GM19240 (cell line): ENCODE data around the gene HHATL.
A peak's percentile ranks its signal among the peaks of the same experiment; 100 is the strongest.

Experiments used
- DNase-seq: peaks from one replicate; pipeline ENCODE4 v3.0.0; 2011; ENCODE audit warnings: low spot score; ENCODE audit not compliant: insufficient read length

Gene HHATL

GRCh38 chr3:42712688-42713372, 10.2 kb upstream of the HHATL start:
- DNase-seq: no peak

- no peak for DNase-seq
Observed at GRCh38 chr3:42712344-42712648, 9.7 kb upstream of the HHATL start.

- no peak for DNase-seq
Observed at GRCh38 chr3:42711491-42712343, 9.1 kb upstream of the HHATL start.

- no peak for DNase-seq
Observed at GRCh38 chr3:42710323-42711021, 7.9 kb upstream of the HHATL start.

- DNase-seq: no peak
Observed at GRCh38 chr3:42709621-42710020, 7.0 kb upstream of the HHATL start.

- DNase-seq: no peak
Observed at GRCh38 chr3:42708611-42709151, 6.1 kb upstream of the HHATL start.

- DNase-seq: no peak
Observed at GRCh38 chr3:42707620-42708355, 5.2 kb upstream of the HHATL start.

- DNase-seq: no peak
Observed at GRCh38 chr3:42706721-42707619, 4.4 kb upstream of the HHATL start.

GRCh38 chr3:42705962-42706585, 3.5 kb upstream of the HHATL start:
- DNase-seq: no peak

GRCh38 chr3:42705058-42705767, 2.6 kb upstream of the HHATL start:
- no peak for DNase-seq

GRCh38 chr3:42704136-42704841, 1.7 kb upstream of the HHATL start:
- no peak for DNase-seq

- no peak for DNase-seq
Observed at GRCh38 chr3:42703695-42704025, 1.1 kb upstream of the HHATL start.

GRCh38 chr3:42702982-42703694, 540 bp upstream of the HHATL start:
- DNase-seq: no peak

GRCh38 chr3:42701371-42702065, 1.1 kb downstream of the HHATL start:
- DNase-seq: peak; percentile 40

- DNase-seq: no peak
Observed at GRCh38 chr3:42700366-42701288, 2.0 kb downstream of the HHATL start.

- DNase-seq: no peak
Observed at GRCh38 chr3:42699511-42699971, 3.1 kb downstream of the HHATL start.
